Vagina (tissue), 2 donors: ENCODE results near the gene TEX54. TPM values are rescaled to one million over a fixed set of nuclear protein-coding genes. Genes with fewer than 3 reads are reported as not detected.
A peak's percentile ranks its signal among the peaks of the same experiment; 100 is the strongest.

Source experiments
- DNase-seq, 2 donors: peaks; one replicate each; pipeline ENCODE4 v3.0.0-alpha.2; 2017; ENCODE audit errors: extremely low spot score in 2 of 2
- H3K27ac ChIP-seq: fragments of 200-600 bp; sonication (generic); one replicate; pipeline ENCODE4 v1.5.1; 2019
- H3K27me3 ChIP-seq: fragments of 200-600 bp; sonication (generic); one replicate; pipeline ENCODE4 v1.5.1; 2019
- H3K36me3 ChIP-seq, 2 donors: fragments of 200-600 bp; sonication (generic); one replicate each; pipeline ENCODE4 v1.5.1; 2017 to 2019
- H3K4me1 ChIP-seq: fragments of 200-600 bp; sonication (generic); one replicate; pipeline ENCODE4 v1.5.1; 2019
- H3K4me3 ChIP-seq, 2 donors: fragments of 200-600 bp; sonication (generic); 1 replicate in 1 of 2; 2 replicates in 1 of 2; pipeline ENCODE4 v1.5.1; 2016 to 2019
- H3K9me3 ChIP-seq: fragments of 200-600 bp; sonication (generic); one replicate; pipeline ENCODE4 v1.5.1; 2019
- POLR2A ChIP-seq, 2 donors: fragments of 450-650 bp; IDR thresholded peaks; one replicate each; pipeline ENCODE4 v1.6.1; 2017; ENCODE audit warnings: antibody characterized with exemption in 2 of 2, mild to moderate bottlenecking in 2 of 2, moderate library complexity in 2 of 2
- POLR2AphosphoS5 ChIP-seq, 2 donors: sonication (generic); formaldehyde crosslinking; IDR thresholded peaks; one replicate each; pipeline ENCODE4 v1.9.0; 2017; ENCODE audit warnings: antibody characterized with exemption in 2 of 2, mild to moderate bottlenecking in 2 of 2, low read depth in 1 of 2; ENCODE audit not compliant: insufficient read depth in 1 of 2
- intact Hi-C: fragments of 100-400 bp; cut with DNase I; formaldehyde crosslinking; loops from one replicate; pipeline ENCODE4 v1.15.1; 2023
- total RNA-seq: library from RNA; depleted of rRNA; stranded (reverse); fragments of >200 nt; gene quantifications from one replicate; pipeline ENCODE4 v1.2.3, GENCODE V29; 2016
- TF ChIP-seq, protein P1 (sequence below), 3 experiments: fragments of 450-650 bp in 2 of 3; fragments of 200-600 bp in 1 of 3; sonication (generic) in 1 of 3; IDR thresholded peaks; one replicate each; pipeline ENCODE4 v1.5.1; 2017 to 2019; ENCODE audit warnings: antibody characterized with exemption in 3 of 3, mild to moderate bottlenecking in 2 of 3, moderate library complexity in 2 of 3

TEX54 gene
- total RNA-seq, 1 donor from 2014 or later: not detected

DNA sequence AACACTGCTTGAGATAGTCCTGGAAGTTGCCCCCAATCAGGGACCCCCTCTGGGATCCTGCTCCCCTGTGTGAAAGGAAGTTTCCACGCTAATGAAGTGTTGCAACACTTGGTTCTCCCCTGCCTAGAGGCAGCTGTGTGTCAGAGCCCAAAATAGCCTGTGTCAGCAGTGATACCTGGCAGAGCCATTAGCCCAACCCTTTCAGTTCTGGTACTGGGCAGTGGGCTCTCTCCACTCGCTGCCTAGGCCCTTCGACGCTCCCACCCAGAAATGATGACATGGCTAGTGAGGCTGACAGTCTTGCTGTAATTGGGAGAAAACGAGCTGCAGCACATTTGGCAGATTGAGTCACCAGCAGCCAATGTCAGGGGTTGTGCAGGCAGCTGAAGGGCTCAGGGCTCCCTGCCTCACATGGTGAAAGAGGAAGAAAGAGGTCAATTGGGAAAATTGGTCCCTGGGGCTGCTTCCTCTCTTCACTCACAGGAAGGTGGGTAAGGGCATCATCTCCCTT lies 26.0 kb downstream of the TEX54 start:
- peaks cover 45% of the 10 kb centered on the region for H3K4me1 ChIP-seq
- H3K36me3 ChIP-seq: peaks cover 6 to 25% of the 10 kb centered on the region in 2 donors
- H3K27me3 ChIP-seq: no peaks in the 10 kb centered on the region
- TF ChIP-seq, protein P1, sequence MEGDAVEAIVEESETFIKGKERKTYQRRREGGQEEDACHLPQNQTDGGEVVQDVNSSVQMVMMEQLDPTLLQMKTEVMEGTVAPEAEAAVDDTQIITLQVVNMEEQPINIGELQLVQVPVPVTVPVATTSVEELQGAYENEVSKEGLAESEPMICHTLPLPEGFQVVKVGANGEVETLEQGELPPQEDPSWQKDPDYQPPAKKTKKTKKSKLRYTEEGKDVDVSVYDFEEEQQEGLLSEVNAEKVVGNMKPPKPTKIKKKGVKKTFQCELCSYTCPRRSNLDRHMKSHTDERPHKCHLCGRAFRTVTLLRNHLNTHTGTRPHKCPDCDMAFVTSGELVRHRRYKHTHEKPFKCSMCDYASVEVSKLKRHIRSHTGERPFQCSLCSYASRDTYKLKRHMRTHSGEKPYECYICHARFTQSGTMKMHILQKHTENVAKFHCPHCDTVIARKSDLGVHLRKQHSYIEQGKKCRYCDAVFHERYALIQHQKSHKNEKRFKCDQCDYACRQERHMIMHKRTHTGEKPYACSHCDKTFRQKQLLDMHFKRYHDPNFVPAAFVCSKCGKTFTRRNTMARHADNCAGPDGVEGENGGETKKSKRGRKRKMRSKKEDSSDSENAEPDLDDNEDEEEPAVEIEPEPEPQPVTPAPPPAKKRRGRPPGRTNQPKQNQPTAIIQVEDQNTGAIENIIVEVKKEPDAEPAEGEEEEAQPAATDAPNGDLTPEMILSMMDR (IDR thresholded peaks at IDR 0.05): no peak
- TF ChIP-seq POLR2A (IDR thresholded peaks at IDR 0.05) (no peak), POLR2AphosphoS5 (IDR thresholded peaks at IDR 0.05; ENCODE audit: insufficient read depth in 1 of 2, low read depth in 1 of 2) (peak; percentile 22 to 58)
- no peak for DNase-seq
- intact Hi-C loops: no loop called here
- no peaks in the 10 kb centered on the region for H3K9me3 ChIP-seq
- H3K4me3 ChIP-seq: no peak overlapping the region
- peak overlapping the region; percentile 93 for H3K27ac ChIP-seq

DNA sequence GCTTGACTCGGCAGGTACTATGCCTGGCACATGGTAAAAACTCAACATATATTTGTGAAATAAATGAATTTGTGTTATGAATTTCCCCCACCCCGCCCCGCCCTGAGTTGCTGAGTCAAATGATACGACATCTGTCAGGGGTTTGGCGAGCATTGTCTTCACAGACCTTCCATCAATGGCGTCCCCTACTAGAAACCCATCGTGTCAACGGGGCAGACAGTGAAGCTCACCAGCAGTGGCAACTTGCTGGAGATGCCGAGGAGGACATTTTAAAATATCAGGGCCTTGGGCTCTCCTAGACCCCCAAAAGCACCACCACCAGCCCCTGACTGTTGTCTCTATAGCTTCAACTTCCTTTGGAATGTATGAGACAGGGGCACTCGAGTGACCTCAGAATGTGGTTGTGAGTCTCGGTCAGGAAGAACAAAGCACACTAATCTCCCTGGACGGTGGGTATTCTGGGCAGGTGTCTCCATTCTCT lies 26.6 kb downstream of the TEX54 start:
- no peaks in the 10 kb centered on the region for H3K27me3 ChIP-seq
- no peak for TF ChIP-seq POLR2A (IDR thresholded peaks at IDR 0.05)
- TF ChIP-seq POLR2AphosphoS5 (IDR thresholded peaks at IDR 0.05; ENCODE audit: insufficient read depth in 1 of 2, low read depth in 1 of 2): no peak
- TF ChIP-seq, protein P1 (IDR thresholded peaks at IDR 0.05): no peak
- H3K4me1 ChIP-seq: peaks cover 45% of the 10 kb centered on the region
- no peaks in the 10 kb centered on the region for H3K9me3 ChIP-seq
- intact Hi-C loops: no loop called here
- peak overlapping the region; percentile 77 to 85 for H3K4me3 ChIP-seq
- DNase-seq: no peak
- H3K36me3 ChIP-seq: peaks cover 6 to 32% of the 10 kb centered on the region in 2 donors
- H3K27ac ChIP-seq: peak overlapping the region; percentile 93

DNA sequence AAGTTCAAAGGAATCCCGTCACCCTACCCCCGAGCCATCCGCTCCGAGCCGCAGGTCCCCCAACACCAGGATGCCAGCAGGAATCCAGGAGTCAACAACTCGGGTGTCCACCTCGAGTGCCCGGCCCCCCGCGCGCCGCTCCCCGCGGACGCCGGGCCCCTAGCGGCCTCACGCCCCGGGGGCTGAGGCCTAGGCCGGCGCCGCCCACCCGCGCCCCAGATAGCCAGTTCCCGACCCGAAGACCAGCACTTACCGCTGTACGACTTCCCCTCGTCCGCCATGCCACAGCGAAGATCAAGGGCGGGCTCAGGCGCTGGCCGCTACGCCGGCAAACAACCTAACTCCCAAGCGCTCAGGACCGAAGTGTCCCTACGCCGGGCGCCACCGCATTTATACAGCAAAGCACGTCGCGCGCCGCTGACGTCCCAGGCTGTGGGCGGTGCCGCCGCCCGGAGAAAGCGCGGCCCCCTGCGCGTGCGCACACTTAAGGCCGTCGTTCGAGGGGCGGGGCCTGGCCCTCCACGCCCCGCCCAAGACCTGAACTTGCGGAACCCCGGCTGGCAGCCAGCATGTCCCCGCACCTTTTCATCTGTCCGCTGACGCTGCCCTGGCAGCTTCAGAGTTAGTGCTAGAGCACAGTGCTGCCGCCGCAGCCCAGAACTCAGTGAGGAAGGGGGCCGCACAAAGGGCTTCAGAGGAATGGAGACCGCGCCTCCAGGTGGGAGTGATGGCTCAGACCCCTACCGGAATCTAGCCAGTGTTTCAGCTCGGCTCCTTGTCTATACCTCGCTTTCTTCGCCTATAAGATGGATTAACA lies 27.4 kb downstream of the TEX54 start, which contains the start of gene NXF1:
NXF1 (minus strand) TSS at position 365 of the 817 bp plus-strand sequence; CDS start at position 281, 84 bp downstream.
- Histone ChIP-seq H3K27me3 (no peaks in the 10 kb centered on the region), H3K9me3 (no peaks in the 10 kb centered on the region), H3K27ac (peak within 1 kb of the TSS; percentile 93), H3K4me3 (peak within 1 kb of the TSS; percentile 77 to 85), H3K36me3 (peaks cover 6 to 39% of the 10 kb centered on the region in 2 donors), H3K4me1 (peaks cover 45% of the 10 kb centered on the region)
- peak in 1 of 2 donors; percentile 95 for DNase-seq
- TF ChIP-seq POLR2AphosphoS5 (IDR thresholded peaks at IDR 0.05; ENCODE audit: insufficient read depth in 1 of 2, low read depth in 1 of 2) (peak; percentile 95 to 100), POLR2A (IDR thresholded peaks at IDR 0.05) (peak; percentile 49 to 98)
- TF ChIP-seq, protein P1 (IDR thresholded peaks at IDR 0.05): peak in 1 of 3 experiments; percentile 5
- intact Hi-C loops: no loop called here

DNA sequence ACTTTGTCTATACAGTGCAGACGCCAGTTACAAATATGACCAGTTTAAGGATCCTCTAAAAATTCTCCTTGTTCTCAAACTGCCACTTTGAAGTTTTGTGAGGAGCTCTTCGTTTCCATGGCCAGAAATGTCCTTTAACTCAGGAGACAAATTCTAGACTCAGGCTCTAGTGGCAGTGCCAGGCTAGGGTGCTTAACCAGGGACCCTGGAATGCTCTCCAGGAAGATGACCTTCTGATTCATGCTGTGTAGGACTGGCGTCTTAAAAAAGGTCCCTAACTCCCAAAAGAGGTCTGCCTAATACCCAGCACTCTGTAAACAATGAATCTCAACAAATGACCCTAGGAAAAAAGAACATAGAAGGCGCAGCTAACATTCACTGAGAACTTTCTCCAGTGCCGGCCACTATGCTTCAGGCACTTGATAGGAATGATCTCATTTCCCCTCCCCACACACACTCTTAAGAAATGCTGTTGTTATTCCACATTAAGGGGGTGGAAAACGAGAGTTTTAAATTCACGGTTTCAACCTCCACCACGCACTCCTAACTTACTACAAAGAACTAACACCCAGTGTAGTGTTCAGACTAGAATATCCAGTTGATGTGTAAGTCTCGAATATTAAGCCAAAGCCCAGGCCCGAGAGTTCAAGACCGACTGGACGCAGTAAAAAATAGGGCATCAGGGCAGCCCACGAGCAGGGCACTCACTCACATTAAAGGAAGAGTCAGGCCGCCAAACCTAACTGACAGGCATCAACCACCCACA lies 28.1 kb downstream of the TEX54 start:
- no peak for DNase-seq
- Histone ChIP-seq H3K27ac (peak overlapping the region; percentile 93), H3K27me3 (no peaks in the 10 kb centered on the region), H3K4me1 (peaks cover 45% of the 10 kb centered on the region), H3K36me3 (peaks cover 6 to 47% of the 10 kb centered on the region in 2 donors), H3K4me3 (peak overlapping the region; percentile 77 to 85), H3K9me3 (no peaks in the 10 kb centered on the region)
- TF ChIP-seq POLR2AphosphoS5 (IDR thresholded peaks at IDR 0.05; ENCODE audit: insufficient read depth in 1 of 2, low read depth in 1 of 2) (no peak), POLR2A (IDR thresholded peaks at IDR 0.05) (no peak)
- TF ChIP-seq, protein P1 (IDR thresholded peaks at IDR 0.05): no peak
- intact Hi-C loops: loop anchor here (5.0 kb wide), 1 partner anchor 33 kb away; the partner anchor contains the start of gene WDR74
